ENCODE results near the gene PCTP. TPM values are rescaled to one million over a fixed set of nuclear protein-coding genes. Genes with fewer than 3 reads are reported as not detected.

PCTP gene
- total RNA-seq, 1 donor from 2014 or later, result 17.8 TPM

DNA sequence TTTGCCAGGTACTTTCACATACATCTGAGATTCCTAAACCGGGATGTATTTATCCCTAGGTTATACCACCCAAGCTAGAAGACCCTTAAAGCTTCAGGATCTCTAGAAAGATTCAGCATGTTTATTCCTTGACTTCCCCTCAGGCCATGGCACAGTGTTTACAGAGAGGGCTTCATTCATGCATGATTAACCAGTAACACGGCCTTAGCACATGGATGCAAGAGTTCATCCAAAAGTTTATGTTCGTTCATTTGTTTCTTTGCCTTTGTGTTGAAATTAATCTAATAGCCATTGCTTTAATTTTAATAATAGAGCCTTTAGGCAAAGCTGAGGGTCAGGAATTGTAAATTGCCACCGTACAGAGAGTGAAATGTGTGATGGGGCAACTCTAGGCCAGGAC lies 13.8 kb downstream of the PCTP start:
- intact Hi-C loops (cut with DNase I), result no loop called here
- H3K27ac ChIP-seq, result no peak overlapping the region

DNA sequence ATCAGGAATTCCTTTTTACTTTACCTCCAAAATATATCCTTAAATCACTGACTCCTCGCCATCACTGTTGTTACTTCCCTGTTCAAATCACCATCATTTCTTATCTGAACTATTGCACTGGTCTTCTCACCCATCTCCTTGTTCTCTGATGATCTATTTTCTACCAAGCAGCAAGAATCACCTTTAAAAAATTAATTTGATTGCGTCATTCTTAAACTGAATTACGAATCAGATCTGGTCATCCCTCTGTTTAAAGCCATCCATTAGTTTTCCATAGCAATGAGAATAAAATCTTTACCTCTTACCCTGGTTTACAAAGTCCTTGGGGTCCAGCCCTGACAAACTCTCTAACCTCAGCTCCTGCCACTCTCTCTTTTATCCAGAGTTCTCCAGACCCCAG lies 14.6 kb downstream of the PCTP start:
- Histone ChIP-seq H3K4me1 (peaks cover 0 to 3% of the 10 kb centered on the region in 2 donors), H3K36me3 (no peaks in the 10 kb centered on the region), H3K27me3 (no peaks in the 10 kb centered on the region), H3K9me3 (no peaks in the 10 kb centered on the region), H3K4me3 (no peak overlapping the region), H3K27ac (no peak overlapping the region)
- DNase-seq (ENCODE audit: low spot score in 2 of 2), result no peak
- intact Hi-C loops (cut with DNase I), result no loop called here
- TF ChIP-seq, protein P1, sequence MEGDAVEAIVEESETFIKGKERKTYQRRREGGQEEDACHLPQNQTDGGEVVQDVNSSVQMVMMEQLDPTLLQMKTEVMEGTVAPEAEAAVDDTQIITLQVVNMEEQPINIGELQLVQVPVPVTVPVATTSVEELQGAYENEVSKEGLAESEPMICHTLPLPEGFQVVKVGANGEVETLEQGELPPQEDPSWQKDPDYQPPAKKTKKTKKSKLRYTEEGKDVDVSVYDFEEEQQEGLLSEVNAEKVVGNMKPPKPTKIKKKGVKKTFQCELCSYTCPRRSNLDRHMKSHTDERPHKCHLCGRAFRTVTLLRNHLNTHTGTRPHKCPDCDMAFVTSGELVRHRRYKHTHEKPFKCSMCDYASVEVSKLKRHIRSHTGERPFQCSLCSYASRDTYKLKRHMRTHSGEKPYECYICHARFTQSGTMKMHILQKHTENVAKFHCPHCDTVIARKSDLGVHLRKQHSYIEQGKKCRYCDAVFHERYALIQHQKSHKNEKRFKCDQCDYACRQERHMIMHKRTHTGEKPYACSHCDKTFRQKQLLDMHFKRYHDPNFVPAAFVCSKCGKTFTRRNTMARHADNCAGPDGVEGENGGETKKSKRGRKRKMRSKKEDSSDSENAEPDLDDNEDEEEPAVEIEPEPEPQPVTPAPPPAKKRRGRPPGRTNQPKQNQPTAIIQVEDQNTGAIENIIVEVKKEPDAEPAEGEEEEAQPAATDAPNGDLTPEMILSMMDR (IDR thresholded peaks at IDR 0.05), result no peak

More for the DNA sequence above, 13.8 kb downstream of the PCTP start:
- no peak overlapping the region for H3K4me3 ChIP-seq
- H3K4me1 ChIP-seq, result peaks cover 0 to 3% of the 10 kb centered on the region in 2 donors
- H3K9me3 ChIP-seq, result no peaks in the 10 kb centered on the region
- DNase-seq (ENCODE audit: low spot score in 2 of 2), result no peak
- TF ChIP-seq, protein P1 (IDR thresholded peaks at IDR 0.05), result no peak
- H3K27me3 ChIP-seq, result no peaks in the 10 kb centered on the region
- no peaks in the 10 kb centered on the region for H3K36me3 ChIP-seq

DNA sequence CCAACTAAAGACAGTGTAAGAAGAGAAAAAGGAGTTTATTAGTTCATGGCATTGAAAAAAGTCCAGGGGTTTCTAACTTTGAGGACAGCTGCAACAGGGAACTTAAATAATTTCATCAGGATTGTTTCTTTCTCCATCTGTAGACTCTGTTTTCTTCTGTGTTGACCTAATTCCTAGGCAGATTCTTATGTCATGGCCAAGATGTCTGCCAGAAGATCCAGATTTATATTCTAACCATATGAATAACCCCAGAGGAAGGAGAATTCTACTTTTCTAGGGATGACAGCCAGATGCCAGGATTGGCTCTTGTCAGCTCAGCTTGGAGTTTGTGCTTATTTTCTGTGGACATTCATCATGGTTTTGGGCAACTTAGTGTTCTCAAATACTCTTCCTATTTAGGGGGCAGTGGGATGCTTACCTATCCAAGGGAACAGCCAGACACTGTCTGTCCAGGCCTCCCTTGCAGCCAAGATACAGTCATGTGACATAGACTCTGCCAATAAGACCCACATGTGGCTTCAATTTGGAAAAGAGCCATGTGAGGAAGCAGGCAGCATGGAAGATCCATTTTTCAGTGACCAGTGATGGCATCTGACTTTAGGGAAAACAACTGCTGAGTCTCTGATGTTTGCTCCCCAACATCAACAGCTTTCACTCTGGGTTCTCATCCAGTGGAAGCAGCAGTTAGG lies 18.2 kb downstream of the PCTP start:
- Histone ChIP-seq H3K9me3 (no peaks in the 10 kb centered on the region), H3K36me3 (peaks cover 28% of the 10 kb centered on the region in 2 donors), H3K4me3 (no peak overlapping the region), H3K4me1 (no peaks in the 10 kb centered on the region), H3K27ac (peak overlapping the region in 1 of 2 donors; percentile 19), H3K27me3 (no peaks in the 10 kb centered on the region)
- intact Hi-C loops (cut with DNase I), result no loop called here
- TF ChIP-seq, protein P1 (IDR thresholded peaks at IDR 0.05), result no peak
- DNase-seq (ENCODE audit: low spot score in 2 of 2), result no peak

DNA sequence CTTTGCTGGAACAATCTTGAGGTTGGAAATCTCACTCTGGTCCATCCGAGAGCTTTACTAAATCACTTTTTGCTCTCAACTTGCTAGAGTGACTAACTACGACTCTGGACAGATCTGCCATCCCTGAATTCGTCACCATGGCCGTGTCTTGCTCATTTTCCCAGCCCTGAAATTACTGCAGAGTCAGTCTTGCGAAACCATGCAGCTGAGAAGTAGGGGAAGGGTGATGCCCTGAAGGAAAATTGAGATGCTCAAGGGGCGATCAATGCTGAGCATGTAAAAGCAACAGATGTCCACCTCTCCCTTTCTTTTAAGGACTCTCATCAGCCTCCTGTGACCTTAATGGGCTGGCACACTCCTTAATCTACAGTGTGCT lies 18.8 kb downstream of the PCTP start:
- TF ChIP-seq, protein P1 (IDR thresholded peaks at IDR 0.05), result no peak
- Histone ChIP-seq H3K9me3 (no peaks in the 10 kb centered on the region), H3K4me3 (no peak overlapping the region), H3K4me1 (no peaks in the 10 kb centered on the region), H3K27ac (no peak overlapping the region), H3K27me3 (no peaks in the 10 kb centered on the region), H3K36me3 (peaks cover 30 to 32% of the 10 kb centered on the region in 2 donors)
- intact Hi-C loops (cut with DNase I), result no loop called here
- peak in 1 of 2 donors; percentile 69 for DNase-seq (ENCODE audit: low spot score in 2 of 2)

DNA sequence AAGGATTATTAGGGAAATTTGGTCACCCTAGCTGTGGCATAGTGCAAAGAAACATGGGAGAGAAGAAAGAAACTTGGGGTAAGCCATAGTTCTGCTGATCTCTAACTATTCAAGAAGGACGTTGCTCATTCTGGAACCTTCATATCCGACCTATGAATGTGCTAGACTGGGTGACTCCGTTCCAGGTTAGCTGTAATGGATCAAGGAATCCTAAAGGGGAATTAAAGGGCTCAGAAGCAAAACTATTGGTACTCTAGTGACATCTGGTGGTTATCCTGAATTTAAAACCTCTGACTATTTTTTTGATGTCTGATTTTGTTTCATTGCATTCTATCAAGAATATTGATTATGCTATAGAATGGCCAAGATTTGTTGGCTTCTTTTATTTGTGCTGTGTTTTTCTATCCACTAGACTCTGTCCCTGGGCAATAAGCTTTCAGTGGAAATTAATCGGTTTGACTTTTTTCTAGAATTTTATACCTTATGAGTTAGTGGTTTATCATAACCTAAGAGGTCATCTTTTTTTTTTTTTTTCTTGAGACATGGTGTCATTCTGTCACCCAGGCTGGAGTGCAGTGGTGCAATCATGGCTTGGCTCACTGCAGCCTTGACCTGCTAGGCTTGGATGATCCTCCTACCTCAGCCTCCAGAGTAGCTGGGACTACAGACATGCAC lies 19.5 kb downstream of the PCTP start:
- no peaks in the 10 kb centered on the region for H3K4me1 ChIP-seq
- TF ChIP-seq, protein P1 (IDR thresholded peaks at IDR 0.05), result peak; percentile 36 to 64 (median 47)
- H3K27ac ChIP-seq, result no peak overlapping the region
- H3K4me3 ChIP-seq, result no peak overlapping the region
- no peaks in the 10 kb centered on the region for H3K27me3 ChIP-seq
- DNase-seq (ENCODE audit: low spot score in 2 of 2), result no peak
- no peaks in the 10 kb centered on the region for H3K9me3 ChIP-seq
- intact Hi-C loops (cut with DNase I), result loop anchor here (1.0 to 5.0 kb wide), 2 partner anchors 33 to 244 kb away; no protein-coding TSS in a partner anchor
- H3K36me3 ChIP-seq, result peaks cover 34 to 39% of the 10 kb centered on the region in 2 donors
